GM20431 (cell line): Measurements from ENCODE around the gene ACTRT2.

ENCODE experiments used
- in situ Hi-C: fragments of 300-500 bp; cut with MseI, MboI; formaldehyde crosslinking; loops from one replicate; pipeline ENCODE4 v1.15.0; 2020; ENCODE audit warnings: low sequenced_read_pairs; ENCODE audit not compliant: unreplicated experiment

The ACTRT2 gene

DNA sequence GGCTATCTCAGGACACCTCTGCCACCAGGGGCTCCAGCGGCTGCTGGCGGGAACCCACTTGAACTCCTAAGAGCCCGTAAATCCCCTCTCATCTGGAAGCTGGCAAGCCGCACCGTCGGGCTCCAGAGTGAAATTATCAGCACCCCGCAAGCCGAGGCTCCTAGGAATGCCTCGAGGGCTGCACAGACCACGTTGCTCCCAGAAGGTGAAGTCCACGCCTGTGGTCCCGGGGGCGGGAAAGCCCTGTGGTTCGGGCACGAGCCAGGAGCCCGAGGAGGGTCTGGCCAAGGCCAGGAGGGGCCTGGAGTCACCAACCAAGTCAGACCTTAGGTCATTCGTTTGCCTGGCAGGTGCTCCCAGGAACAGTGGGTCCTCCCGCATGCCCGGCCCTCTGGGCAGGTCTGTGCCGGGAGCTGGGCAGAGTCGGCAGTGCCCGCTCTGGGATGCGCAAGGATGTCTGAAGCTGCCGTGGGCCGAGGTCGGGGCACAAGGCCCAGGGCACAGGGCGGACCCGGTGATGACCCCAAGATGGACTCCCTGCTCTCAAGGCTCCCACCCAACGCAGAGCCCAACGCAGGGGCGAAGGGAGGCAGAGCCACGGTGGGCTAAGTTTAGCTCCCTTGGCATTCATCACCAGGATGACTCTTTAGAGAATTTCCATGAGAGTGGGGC, 8.9 kb downstream of the ACTRT2 start:
- in situ Hi-C loops = no loop called here

DNA sequence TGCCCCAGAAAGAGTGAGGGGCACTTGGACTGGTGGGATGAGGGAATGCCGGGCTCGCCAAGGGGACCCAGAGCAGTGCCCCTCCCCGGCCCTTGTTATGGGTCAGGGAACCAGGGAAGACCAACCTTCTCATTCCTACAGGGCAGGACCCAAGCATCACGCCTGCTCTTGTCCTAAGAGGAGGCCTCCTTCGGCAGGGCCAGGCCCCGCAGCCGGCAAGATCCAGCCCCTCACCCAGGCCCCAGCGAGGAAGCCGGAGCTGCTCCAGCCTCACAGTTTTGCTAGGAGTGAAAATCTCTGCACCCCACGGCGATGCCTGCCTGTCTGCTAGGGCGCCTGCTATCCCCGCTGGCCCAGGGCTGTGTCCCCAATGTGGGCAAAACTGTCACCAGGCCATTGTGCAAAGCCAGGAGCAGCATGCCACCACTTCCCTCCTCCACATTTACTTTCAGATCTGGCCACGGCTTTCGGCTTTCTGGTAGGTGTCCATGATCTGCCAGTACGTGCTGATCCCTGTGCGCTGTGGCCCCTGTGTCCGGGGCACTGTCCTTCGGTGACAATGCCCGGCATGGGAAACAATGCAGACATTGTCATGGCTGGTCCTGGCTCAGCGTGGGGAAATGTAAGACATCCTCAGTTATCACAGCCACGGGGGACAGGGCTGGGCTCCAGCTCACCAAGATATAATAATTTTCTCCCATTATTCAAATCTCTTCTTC, 9.6 kb downstream of the ACTRT2 start:
- in situ Hi-C loops = no loop called here

DNA sequence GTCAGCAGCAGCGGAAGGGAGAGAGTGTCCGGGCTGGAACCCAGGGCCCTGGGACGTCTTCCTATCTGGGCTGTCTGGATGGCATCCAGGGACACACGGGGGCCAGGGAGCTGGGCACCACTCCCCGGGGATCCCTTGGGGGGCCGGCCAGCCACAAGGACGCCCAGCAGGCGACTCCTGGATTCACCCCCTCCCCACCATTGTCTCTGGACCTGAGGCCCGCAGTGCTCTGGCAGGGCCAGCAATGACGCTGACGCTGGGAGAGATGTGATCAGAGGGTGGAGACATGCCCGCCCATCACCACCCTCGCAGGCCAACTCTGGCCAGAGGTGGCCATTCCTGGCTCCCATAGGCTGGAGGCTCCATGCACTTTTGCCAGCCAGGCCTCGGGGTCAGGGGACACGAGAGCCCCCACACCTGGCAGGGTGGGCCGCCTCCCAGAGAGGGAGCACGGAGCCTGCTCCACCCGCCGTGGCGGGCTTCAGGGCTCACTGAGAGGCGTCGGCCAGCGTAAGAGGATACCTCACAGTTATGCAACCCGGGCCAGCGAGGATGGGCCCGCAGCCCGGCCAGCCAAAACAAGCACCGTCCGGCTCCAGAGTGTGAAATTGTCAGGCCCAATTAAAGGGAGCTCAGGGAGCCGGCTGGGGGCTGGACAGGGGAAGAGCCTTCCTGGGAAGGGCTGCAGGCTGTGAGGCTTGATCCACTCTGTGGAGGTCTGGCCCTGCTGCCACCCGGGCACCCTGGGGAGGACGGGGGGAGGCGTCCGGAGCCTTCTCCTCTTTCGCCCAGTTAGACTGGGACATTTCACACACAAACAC, 10.3 kb downstream of the ACTRT2 start:
- in situ Hi-C loops = no loop called here

- in situ Hi-C loops = no loop called here
These were observed 11.2 kb downstream of the ACTRT2 start for GRCh38 chr1:3032371-3033039.

DNA sequence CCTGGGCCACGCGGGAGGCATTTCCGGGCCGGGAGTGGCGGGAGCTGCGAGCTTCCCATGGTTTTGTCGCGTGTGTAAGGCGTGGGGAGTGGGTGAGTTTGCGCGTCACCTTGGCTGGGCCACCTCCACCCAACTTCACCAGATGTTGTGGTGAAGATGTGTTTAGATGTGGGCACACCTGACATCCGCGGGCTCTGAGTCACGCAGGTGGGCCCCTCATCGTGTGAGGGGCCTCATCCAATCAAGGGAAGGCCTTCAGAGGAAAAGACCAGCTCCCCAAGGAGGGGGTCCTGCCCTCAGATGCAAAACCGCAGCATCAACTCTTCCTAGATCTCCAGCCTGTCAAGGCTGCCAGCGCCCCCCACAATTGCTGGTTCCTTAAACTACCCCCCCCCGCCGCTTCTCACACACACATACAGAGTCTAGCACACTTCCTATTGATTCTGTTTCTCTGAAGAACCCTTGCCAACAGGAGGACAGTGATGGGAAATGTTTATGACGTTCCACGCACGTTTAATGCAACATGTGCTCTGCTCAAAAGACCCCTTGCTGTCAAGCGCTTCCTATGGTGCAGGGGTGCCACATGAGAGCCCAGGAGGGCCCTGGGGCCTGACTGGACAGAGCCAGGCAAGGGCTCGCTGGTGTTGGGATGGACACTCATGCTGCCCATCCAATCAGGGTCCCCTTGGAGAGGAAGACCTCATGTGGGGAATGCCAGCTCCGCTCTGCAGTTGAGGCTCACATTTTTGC, 11.9 kb downstream of the ACTRT2 start:
- in situ Hi-C loops = no loop called here

DNA sequence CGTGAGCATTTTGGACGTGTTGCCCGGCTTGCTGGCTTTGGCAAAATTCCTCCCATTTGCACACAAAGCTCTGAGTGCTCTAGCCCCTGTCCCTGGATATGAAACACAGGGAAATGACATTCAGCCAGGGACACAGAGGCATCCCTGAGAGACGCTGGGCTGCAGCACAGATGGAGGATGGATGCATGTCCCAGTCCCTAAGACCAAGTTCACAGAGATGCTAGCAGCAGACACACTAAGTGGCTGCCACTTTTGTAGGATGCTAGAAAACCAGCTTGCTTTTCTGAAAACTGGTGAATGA, 12.5 kb downstream of the ACTRT2 start:
- in situ Hi-C loops = no loop called here

DNA sequence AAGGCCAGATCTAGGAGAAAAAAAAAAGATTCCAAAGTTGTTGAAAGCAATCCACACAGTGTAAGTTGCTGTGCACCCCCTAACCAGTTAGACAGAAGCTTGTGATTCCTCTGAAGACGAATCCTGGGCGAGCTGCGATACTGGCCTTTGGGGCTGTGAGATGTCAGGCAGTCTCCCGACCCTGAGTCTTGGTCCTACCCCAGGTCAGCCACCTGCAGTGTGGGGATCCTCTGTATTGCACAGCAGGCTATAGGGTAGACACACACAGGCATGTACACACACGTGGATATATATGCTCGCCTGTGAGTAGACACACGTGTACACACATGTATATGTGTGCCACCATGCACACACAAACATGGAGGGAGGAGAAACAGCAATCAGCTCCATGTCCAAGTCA, 12.9 kb downstream of the ACTRT2 start:
- in situ Hi-C loops = no loop called here

DNA sequence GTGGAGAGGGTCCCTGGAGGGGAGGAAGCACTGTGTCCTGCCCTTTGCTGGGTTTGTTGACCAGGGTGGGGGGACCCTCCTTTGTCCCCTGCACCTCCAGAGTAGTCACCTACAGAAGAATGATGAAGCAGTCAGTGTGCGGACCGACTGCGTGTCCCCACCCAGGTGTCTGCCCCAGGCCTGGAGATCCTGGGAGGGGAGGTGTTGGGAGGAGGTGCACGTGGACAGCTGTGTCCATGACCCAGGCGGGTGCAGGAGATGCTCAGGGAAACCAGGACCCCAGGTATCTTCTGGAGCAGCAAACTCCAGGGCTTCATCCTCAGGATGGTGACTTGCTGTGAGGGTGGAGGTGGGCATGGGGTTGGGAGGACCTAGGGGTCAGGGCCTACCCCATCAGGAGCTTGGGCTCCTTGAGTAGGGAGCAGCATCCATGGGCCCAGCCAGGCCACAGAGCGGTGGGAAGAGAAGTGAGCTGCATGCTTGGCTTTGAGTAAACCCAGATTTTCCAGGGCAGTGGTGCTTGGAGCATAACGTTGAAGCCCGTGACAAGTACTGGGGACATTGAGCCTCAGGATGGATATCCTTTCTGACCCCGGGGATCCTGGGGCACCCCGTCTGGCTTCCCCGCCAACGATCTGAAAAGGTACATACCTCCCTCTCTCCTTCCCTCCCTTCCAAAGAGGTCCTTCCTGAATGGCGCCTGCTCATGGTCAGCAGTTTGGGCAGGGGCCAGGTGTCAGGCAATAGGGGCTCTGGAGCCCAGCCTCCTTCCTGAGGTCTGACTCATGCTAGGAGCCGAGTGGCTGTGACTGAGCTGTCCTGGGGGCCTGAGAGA, 13.7 kb downstream of the ACTRT2 start:
- in situ Hi-C loops = no loop called here

DNA sequence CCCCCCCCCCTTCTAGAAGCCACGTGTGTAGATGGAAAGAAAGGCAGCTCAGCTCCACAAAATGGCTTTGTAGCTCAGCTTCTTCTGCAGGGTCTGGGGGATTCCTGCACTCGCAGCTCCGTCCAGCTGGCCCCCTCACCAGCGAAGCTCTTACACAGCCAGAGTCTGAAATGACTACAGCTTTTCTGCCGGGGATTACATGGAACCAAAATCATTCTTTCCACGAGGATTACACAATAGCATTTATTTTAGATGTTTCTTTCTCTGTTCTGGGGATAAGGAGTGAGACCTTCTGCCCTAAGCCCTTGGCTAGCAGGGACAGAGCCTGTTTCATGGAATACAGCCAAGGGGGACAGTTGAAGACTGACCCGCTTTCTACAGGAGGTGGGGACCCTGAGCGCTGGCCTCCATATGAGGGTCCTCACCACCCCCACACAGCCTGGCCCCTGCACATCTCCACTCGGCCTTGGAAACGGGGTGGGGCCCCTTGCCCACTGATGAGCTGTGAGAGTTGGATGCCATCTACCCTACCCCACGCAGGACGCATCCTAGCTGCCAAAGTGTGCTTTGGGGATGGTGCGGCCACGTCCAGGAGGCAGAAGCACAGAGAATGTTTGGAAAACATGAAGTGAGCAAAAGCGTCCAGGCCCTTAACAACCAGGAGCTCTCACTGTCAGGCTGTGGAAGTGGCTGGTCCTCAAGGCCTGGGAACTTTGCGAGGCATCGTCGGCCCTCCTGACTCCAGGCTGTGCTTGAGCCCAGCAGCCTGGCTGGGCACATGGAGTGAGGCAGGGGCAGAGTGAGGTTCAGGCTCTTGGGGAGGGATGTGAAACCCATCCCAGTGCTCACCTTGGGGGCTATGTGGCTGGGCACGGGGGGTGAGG, 14.5 kb downstream of the ACTRT2 start:
- in situ Hi-C loops = no loop called here

GRCh38 chr1:3036447-3037280, 15.4 kb downstream of the ACTRT2 start:
- in situ Hi-C loops = no loop called here

GRCh38 chr1:3037281-3038040, 16.2 kb downstream of the ACTRT2 start:
- in situ Hi-C loops = no loop called here

DNA sequence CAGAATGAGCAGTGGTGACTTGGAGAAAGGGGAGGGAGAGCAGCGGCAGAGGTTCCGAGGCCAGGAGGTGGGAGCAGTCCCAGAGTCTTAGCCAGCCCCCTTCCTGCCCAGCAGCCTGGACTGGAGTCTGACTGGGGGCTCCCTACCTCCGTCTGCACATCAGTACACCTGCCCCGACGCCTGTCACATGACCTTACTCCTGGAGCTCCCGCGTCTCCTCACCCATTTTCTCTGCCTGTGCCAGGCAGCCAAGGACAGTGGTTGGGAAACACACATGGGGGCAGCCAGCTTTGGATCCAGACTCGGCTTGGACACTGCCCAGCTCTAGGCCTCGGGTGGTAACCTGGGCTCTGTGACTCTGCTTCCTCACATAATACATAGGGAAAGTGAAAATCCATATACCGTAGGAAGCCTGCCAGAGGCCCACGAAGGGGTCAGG, 16.9 kb downstream of the ACTRT2 start:
- in situ Hi-C loops = no loop called here

DNA sequence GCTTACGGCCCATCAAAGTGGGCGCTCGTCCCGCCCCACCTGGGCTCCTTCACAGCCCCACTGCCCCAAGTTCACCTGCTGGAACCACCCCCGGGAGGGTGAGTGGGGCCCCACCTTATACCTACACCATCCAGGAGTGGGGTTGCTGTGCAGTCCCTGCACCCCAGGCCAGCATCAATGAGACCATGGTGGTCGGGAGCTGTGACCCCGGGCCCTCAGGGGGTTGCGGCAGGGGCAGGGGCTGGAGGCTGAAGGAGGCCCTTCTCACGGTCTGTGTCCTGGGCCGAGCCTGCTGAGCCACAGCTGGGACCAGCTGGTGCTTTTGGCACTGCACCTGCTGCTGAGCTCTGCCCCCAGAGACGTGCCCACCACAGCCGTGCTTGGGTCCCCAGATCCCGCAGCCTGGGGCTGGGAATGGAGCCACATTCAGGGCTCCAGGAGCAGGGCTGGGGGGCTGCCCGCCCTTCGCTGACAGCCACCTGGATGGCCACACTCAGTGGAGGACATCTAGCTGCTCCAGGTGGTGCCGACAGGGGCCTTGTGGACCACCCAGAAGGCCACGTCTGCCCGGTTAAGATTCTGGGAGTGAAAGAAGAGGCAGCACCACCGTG, 17.4 kb downstream of the ACTRT2 start:
- in situ Hi-C loops = no loop called here

- in situ Hi-C loops = no loop called here
These were observed 18.7 kb downstream of the ACTRT2 start for GRCh38 chr1:3040004-3040403.

DNA sequence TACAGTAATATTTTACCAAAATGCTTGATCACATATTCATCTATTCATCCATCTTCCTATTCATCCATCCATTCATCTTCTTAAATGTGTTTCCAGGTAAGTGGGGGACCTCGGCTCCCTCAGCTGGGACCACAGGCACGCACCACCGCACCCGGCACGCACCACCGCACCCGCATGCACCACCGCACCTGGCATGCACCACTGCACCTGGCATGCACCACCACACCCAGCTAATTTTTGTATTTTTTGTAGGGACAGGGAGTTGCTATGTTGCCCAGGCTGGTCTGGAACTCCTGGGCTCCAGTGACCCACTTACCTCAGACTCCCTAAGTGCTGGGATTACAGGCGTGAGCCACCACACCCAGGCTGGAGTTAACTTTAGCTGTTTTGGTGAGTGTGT, 21.2 kb downstream of the ACTRT2 start:
- in situ Hi-C loops = no loop called here

DNA sequence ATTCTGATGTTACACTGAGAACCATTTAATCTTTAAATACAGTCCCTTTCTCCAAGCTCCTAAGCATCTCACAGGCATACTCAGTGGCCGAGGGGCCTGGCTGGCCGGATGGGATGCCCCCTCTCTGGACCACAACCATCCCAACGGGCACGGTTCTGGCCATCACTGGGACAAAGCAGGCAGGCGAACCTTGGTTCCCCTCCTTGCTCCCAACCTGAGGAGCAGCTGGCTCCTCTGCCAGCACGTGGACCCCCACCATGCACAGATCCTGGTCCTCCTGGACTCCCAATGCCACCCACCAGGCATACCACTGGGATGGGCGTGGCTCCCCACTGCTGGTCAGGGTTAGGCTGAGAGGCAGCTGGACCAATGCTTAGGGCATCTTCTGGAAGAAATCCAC, 27.9 kb downstream of the ACTRT2 start:
- in situ Hi-C loops = no loop called here
